Chondrocyte (in vitro differentiated cells): ENCODE results near the gene RIPOR2. TPM values are rescaled to one million over a fixed set of nuclear protein-coding genes. Genes with fewer than 3 reads are reported as not detected.

Source experiments
- DNase-seq: peaks from one replicate; pipeline ENCODE4 v3.0.0; 2021; ENCODE audit warnings: mixed read lengths, low spot score
- H3K27ac Mint-ChIP-seq: one replicate; pipeline ENCODE4 v1.8.0; 2021; ENCODE audit warnings: mild to moderate bottlenecking, moderate library complexity, mixed read lengths; ENCODE audit not compliant: unreplicated experiment
- H3K27me3 Mint-ChIP-seq: 2 replicates; pipeline ENCODE4 v1.8.0; 2021; ENCODE audit warnings: low read depth, mixed read lengths
- H3K36me3 Mint-ChIP-seq: 2 replicates; pipeline ENCODE4 v1.8.0; 2021; ENCODE audit warnings: low read depth, mixed read lengths
- H3K4me1 Mint-ChIP-seq: 2 replicates; pipeline ENCODE4 v1.8.0; 2021; ENCODE audit warnings: low read depth, mild to moderate bottlenecking, mixed read lengths
- H3K4me3 Mint-ChIP-seq: one replicate; pipeline ENCODE4 v1.8.0; 2021; ENCODE audit warnings: mild to moderate bottlenecking, moderate library complexity, mixed read lengths; ENCODE audit not compliant: unreplicated experiment
- H3K9me3 Mint-ChIP-seq: 2 replicates; pipeline ENCODE4 v1.8.0; 2021; ENCODE audit warnings: low read depth, mixed read lengths
- total RNA-seq: library from RNA; stranded (reverse); gene quantifications from 3 replicates; pipeline ENCODE4 v1.2.1, GENCODE V29; 2021
- TF ChIP-seq, protein P1 (sequence below): fragments of 200-600 bp; sonication (generic); IDR thresholded peaks from 2 replicates; pipeline ENCODE4 v1.5.0; 2021; ENCODE audit warnings: antibody characterized with exemption, mild to moderate bottlenecking, moderate library complexity

The RIPOR2 gene
- total RNA-seq, 1 donor from 2014 or later: 0.62 TPM

DNA sequence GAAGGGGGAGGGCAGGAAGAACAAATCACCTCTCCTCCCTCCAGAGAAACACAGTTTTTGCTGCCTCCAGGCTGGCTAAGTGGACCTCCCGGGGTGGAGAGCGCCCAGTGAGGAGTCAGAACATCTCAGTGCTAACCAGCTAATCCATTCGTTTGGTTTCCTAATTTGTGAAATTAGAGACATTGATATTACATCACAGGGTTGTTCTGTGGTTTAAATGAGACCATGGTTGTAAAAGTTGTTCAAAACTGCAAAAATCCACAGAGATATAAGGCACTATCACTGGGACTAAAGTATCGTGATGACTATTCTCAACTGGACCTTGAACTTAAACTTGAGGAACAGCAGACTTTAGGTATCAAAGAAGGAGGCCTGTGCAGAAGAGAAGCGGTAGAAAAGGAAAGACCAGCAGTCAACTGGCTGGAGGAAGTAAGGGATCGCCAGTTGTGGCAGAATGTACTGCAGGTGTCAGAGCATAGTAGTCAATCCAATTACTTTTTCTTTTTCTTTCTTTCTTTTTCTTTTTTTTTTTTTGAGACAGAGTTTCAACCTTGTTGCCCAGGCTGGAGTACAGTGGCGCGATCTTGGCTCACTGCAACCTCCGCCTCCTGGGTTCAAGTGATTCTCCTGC lies 33.9 kb downstream of the RIPOR2 start:
- no peaks in the 10 kb centered on the region for H3K27me3 Mint-ChIP-seq
- H3K4me1 Mint-ChIP-seq: peaks cover 7% of the 10 kb centered on the region

DNA sequence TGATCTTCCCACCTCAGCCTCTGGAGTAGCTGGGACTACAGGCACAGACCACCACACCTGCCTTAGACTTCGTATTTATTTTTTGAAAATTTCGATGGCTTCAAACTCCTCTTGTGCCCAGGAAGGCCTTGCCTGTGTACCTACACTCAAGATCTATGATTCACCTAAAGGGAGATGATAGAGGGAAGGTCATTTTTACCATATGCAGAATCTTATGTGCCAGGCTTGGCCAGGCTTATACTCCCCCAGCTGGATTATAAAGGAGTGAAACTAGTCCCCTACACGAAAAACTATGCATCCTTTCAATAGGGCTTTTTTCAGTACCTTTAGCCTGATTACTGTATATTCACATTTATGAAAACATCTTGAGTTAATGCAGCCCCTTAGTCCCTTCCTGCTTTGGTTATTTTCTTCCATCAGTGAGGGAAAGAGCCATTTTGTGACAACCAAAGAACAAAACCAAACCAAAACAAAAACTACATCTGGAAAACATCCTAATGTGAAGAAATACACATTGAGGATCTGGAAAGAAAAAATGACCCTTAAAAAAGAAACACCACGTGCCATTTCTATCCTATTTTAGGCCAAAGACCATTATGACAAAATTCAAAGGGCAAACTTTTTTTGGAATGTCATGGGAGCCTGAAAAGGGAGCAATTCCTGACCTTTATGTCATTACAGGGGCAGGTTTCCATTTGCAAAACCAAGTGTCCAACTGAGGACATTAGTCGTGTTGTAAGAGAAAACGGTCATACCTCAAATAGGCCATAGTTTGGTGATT lies 34.7 kb downstream of the RIPOR2 start:
- Mint-ChIP-seq H3K27ac (no peak overlapping the region), H3K27me3 (no peaks in the 10 kb centered on the region), H3K36me3 (no peaks in the 10 kb centered on the region), H3K9me3 (peaks cover 10% of the 10 kb centered on the region), H3K4me1 (peaks cover 7% of the 10 kb centered on the region), H3K4me3 (no peak overlapping the region)
- TF ChIP-seq, protein P1, sequence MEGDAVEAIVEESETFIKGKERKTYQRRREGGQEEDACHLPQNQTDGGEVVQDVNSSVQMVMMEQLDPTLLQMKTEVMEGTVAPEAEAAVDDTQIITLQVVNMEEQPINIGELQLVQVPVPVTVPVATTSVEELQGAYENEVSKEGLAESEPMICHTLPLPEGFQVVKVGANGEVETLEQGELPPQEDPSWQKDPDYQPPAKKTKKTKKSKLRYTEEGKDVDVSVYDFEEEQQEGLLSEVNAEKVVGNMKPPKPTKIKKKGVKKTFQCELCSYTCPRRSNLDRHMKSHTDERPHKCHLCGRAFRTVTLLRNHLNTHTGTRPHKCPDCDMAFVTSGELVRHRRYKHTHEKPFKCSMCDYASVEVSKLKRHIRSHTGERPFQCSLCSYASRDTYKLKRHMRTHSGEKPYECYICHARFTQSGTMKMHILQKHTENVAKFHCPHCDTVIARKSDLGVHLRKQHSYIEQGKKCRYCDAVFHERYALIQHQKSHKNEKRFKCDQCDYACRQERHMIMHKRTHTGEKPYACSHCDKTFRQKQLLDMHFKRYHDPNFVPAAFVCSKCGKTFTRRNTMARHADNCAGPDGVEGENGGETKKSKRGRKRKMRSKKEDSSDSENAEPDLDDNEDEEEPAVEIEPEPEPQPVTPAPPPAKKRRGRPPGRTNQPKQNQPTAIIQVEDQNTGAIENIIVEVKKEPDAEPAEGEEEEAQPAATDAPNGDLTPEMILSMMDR: no peak
- DNase-seq: no peak

More for the DNA sequence above, 33.9 kb downstream of the RIPOR2 start:
- no peak for DNase-seq
- H3K36me3 Mint-ChIP-seq: no peaks in the 10 kb centered on the region
- TF ChIP-seq, protein P1: no peak
- H3K9me3 Mint-ChIP-seq: peaks cover 10% of the 10 kb centered on the region
- H3K4me3 Mint-ChIP-seq: no peak overlapping the region
- no peak overlapping the region for H3K27ac Mint-ChIP-seq

DNA sequence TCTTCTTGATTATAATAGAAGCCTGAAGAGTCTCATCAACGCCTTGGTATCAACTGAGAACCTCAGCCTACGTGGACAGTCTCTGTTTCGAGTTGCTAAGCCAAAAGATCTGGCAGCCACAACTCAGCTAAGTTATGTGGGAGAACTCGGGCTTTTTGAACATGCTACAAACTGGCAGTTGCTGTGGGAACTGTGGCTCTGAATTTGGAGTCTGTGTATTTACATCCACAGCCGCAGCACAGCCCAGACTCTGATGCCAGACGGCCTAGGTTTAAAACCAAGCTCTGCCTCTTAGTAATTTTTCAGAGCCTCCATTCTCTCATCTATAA lies 35.8 kb downstream of the RIPOR2 start:
- no peaks in the 10 kb centered on the region for H3K27me3 Mint-ChIP-seq
- no peak for DNase-seq
- H3K36me3 Mint-ChIP-seq: no peaks in the 10 kb centered on the region
- no peak overlapping the region for H3K4me3 Mint-ChIP-seq
- TF ChIP-seq, protein P1: no peak
- H3K4me1 Mint-ChIP-seq: peaks cover 7% of the 10 kb centered on the region
- H3K27ac Mint-ChIP-seq: no peak overlapping the region
- H3K9me3 Mint-ChIP-seq: peaks cover 10% of the 10 kb centered on the region

DNA sequence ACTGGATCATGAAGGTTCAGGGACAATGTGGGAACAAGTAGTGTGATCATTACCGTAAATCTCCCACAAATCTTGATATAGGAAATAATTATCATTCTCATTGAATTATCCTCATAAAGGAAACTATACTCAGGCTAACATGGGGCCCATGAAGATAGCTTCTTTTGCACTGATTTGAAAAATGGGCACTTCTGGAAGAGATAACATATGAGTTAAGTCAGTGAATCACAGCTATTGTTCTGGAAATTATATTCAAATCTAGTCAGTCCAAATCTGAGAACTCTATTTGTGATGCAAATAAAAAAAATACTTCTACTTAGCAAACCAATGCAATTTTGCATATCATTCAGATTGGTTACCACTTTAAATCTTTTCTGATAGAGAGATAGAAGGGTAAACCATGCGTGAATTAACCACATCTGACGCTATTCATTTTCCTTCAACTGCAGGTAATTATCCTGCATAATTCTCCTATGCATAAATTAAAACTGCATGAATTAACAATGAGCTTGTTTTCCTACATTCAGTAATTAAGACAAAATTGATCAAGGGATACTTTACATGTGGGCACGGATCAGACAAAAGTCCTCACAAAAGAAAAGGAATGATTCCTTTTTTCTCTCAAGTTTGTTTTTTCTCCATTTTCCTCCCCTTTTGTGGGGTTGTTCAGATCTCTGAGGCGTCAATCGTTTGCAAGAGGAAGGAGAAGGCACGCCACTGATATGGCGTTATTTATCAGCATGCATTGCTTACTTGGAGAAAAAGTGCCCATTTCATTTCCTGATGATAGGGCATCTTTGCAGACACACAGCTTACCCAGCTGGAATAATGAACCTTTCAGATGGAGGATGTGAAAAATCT lies 36.4 kb downstream of the RIPOR2 start:
- Mint-ChIP-seq H3K27ac (no peak overlapping the region), H3K4me1 (peaks cover 7% of the 10 kb centered on the region), H3K4me3 (no peak overlapping the region), H3K27me3 (no peaks in the 10 kb centered on the region), H3K36me3 (no peaks in the 10 kb centered on the region), H3K9me3 (peaks cover 10% of the 10 kb centered on the region)
- no peak for DNase-seq
- TF ChIP-seq, protein P1: no peak

DNA sequence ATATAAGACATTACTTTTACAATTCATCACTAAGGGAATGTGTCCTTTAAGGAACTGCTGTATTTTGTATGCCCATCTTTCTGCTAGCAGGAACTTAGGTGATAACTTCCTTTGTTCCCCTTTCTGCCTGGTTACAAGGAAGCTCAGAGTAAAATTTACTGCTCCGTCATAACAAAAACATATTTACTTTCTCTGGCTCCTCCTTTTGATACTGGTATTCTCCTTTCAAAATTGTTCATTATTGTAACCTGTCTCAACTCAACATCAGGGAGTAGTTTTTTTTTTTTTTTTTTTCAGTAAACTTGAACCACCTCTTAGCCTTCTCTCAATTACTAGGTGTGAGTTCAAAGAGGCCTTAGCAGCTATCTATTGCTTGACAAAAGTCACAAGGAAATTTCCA lies 37.1 kb downstream of the RIPOR2 start:
- Mint-ChIP-seq H3K27ac (no peak overlapping the region), H3K4me3 (no peak overlapping the region), H3K36me3 (no peaks in the 10 kb centered on the region), H3K27me3 (no peaks in the 10 kb centered on the region), H3K9me3 (peaks cover 10% of the 10 kb centered on the region), H3K4me1 (peaks cover 7% of the 10 kb centered on the region)
- no peak for DNase-seq
- TF ChIP-seq, protein P1: no peak
